ENCODE data around the gene MARCHF3.
"Not testable (repeated sequence)": the region's sequence is repeated elsewhere in the genome, so short reads cannot be mapped to it uniquely, and the experiment has no call there.

Gene MARCHF3

GRCh38 chr5:127031147-127031862 lies 947 bp upstream of the MARCHF3 start:
- no peak for TF ChIP-seq ZNF274 (IDR thresholded peaks at IDR 0.05; ENCODE audit: low read depth, low read length)
- peak overlapping the region; percentile 82 for H3K4me3 ChIP-seq (ENCODE audit: low read length)

GRCh38 chr5:127029581-127030258 lies 638 bp downstream of the MARCHF3 start:
- peak overlapping the region; percentile 72 for H3K4me3 ChIP-seq (ENCODE audit: low read length)
- no peak for TF ChIP-seq ZNF274 (IDR thresholded peaks at IDR 0.05; ENCODE audit: low read depth, low read length)

GRCh38 chr5:127028822-127029457 lies 1.4 kb downstream of the MARCHF3 start:
- TF ChIP-seq ZNF274 (IDR thresholded peaks at IDR 0.05; ENCODE audit: low read depth, low read length), result no peak
- H3K4me3 ChIP-seq (ENCODE audit: low read length), result peak overlapping the region; percentile 72

GRCh38 chr5:127027539-127027938 lies 2.8 kb downstream of the MARCHF3 start:
- TF ChIP-seq ZNF274 (IDR thresholded peaks at IDR 0.05; ENCODE audit: low read depth, low read length), result no peak
- no peak overlapping the region for H3K4me3 ChIP-seq (ENCODE audit: low read length)

GRCh38 chr5:127026166-127026565 lies 4.2 kb downstream of the MARCHF3 start:
- no peak overlapping the region for H3K4me3 ChIP-seq (ENCODE audit: low read length)
- TF ChIP-seq ZNF274 (IDR thresholded peaks at IDR 0.05; ENCODE audit: low read depth, low read length), result no peak

GRCh38 chr5:127025467-127025866 lies 4.9 kb downstream of the MARCHF3 start:
- no peak for TF ChIP-seq ZNF274 (IDR thresholded peaks at IDR 0.05; ENCODE audit: low read depth, low read length)

GRCh38 chr5:127024821-127025220 lies 5.5 kb downstream of the MARCHF3 start:
- no peak overlapping the region for H3K4me3 ChIP-seq (ENCODE audit: low read length)
- no peak for TF ChIP-seq ZNF274 (IDR thresholded peaks at IDR 0.05; ENCODE audit: low read depth, low read length)

More at GRCh38 chr5:127025467-127025866, 4.9 kb downstream of the MARCHF3 start:
- H3K4me3 ChIP-seq (ENCODE audit: low read length), result no peak overlapping the region

- not testable (repeated sequence) for H3K4me3 ChIP-seq (ENCODE audit: low read length)
Measured at GRCh38 chr5:127023552-127024191, 6.7 kb downstream of the MARCHF3 start.

- no peak for TF ChIP-seq ZNF274 (IDR thresholded peaks at IDR 0.05; ENCODE audit: low read depth, low read length)
Measured at GRCh38 chr5:127022846-127023245, 7.5 kb downstream of the MARCHF3 start.

GRCh38 chr5:127019928-127020327 lies 10.4 kb downstream of the MARCHF3 start:
- TF ChIP-seq ZNF274 (IDR thresholded peaks at IDR 0.05; ENCODE audit: low read depth, low read length), result no peak
- H3K4me3 ChIP-seq (ENCODE audit: low read length), result no peak overlapping the region

More at GRCh38 chr5:127022846-127023245, 7.5 kb downstream of the MARCHF3 start:
- no peak overlapping the region for H3K4me3 ChIP-seq (ENCODE audit: low read length)

GRCh38 chr5:127016722-127017121 lies 13.6 kb downstream of the MARCHF3 start:
- not testable (repeated sequence) for H3K4me3 ChIP-seq (ENCODE audit: low read length)

- TF ChIP-seq ZNF274 (IDR thresholded peaks at IDR 0.05; ENCODE audit: low read depth, low read length), result no peak
Measured at GRCh38 chr5:127015716-127016115, 14.6 kb downstream of the MARCHF3 start.

GRCh38 chr5:127014573-127014972 lies 15.8 kb downstream of the MARCHF3 start:
- H3K4me3 ChIP-seq (ENCODE audit: low read length), result no peak overlapping the region
- no peak for TF ChIP-seq ZNF274 (IDR thresholded peaks at IDR 0.05; ENCODE audit: low read depth, low read length)

More at GRCh38 chr5:127015716-127016115, 14.6 kb downstream of the MARCHF3 start:
- H3K4me3 ChIP-seq (ENCODE audit: low read length), result no peak overlapping the region

- no peak overlapping the region for H3K4me3 ChIP-seq (ENCODE audit: low read length)
- no peak for TF ChIP-seq ZNF274 (IDR thresholded peaks at IDR 0.05; ENCODE audit: low read depth, low read length)
Measured at GRCh38 chr5:127013407-127013806, 17.0 kb downstream of the MARCHF3 start.
